Prostate gland (tissue), 2 donors: ENCODE data around the gene MAP7D1. TPM values are rescaled to one million over a fixed set of nuclear protein-coding genes. Genes with fewer than 3 reads are reported as not detected.

Experiments
- DNase-seq: peaks from one replicate; pipeline ENCODE4 v3.0.0-alpha.2; 2019; ENCODE audit warnings: low spot score
- H3K27ac ChIP-seq, 2 donors: fragments of 200-600 bp; sonication (generic); 2 replicates each; pipeline ENCODE4 v1.5.1; 2017 to 2019
- H3K27me3 ChIP-seq: fragments of 200-600 bp; sonication (generic); replicated peaks from 2 replicates; pipeline ENCODE4 v1.5.1; 2019; ENCODE audit not compliant: insufficient read depth
- H3K36me3 ChIP-seq, 2 donors: fragments of 200-600 bp; sonication (generic); 1 replicate in 1 of 2; 2 replicates in 1 of 2; pipeline versions ENCODE4 v1.5.1 to v1.8.1; 2017 to 2019
- H3K4me1 ChIP-seq: fragments of 200-600 bp; sonication (generic); replicated peaks from 2 replicates; pipeline ENCODE4 v1.5.1; 2019
- H3K4me3 ChIP-seq, 2 donors: fragments of 200-600 bp; sonication (generic); 2 replicates each; pipeline ENCODE4 v1.5.1; 2017 to 2019
- H3K9me3 ChIP-seq: fragments of 200-600 bp; sonication (generic); 2 replicates; pipeline ENCODE4 v1.5.1; 2017
- POLR2A ChIP-seq: fragments of 450-650 bp; IDR thresholded peaks from one replicate; pipeline ENCODE4 v1.6.1; 2016; ENCODE audit warnings: antibody characterized with exemption, mild to moderate bottlenecking
- POLR2AphosphoS5 ChIP-seq: sonication (generic); formaldehyde crosslinking; IDR thresholded peaks from one replicate; pipeline ENCODE4 v1.6.1; 2017; ENCODE audit warnings: antibody characterized with exemption
- WGBS: methylation state at CpG from one replicate; pipeline ENCODE4 v1.1.5; 2018; 5-methylcytosine and 5-hydroxymethylcytosine counted together
- intact Hi-C: fragments of 100-400 bp; cut with DNase I; formaldehyde crosslinking; loops from one replicate; pipeline ENCODE4 v1.14.2; 2022
- total RNA-seq, 2 donors: library from RNA; depleted of rRNA; stranded (reverse); fragments of >200 nt; gene quantifications; one replicate each; pipeline ENCODE4 v1.1.0, GENCODE V29; 2016
- TF ChIP-seq, protein P1 (sequence below), 4 experiments: fragments of 200-600 bp in 2 of 4; fragments of 450-650 bp in 2 of 4; sonication (generic) in 2 of 4; IDR thresholded peaks; 1 replicate in 3 of 4; 2 replicates in 1 of 4; pipeline ENCODE4 v1.5.1; 2016 to 2019; ENCODE audit warnings: antibody characterized with exemption in 4 of 4, mild to moderate bottlenecking in 2 of 4, moderate library complexity in 2 of 4

Gene MAP7D1
- total RNA-seq, 2 donors from 2014 or later, result 97.3 to 132 TPM

DNA sequence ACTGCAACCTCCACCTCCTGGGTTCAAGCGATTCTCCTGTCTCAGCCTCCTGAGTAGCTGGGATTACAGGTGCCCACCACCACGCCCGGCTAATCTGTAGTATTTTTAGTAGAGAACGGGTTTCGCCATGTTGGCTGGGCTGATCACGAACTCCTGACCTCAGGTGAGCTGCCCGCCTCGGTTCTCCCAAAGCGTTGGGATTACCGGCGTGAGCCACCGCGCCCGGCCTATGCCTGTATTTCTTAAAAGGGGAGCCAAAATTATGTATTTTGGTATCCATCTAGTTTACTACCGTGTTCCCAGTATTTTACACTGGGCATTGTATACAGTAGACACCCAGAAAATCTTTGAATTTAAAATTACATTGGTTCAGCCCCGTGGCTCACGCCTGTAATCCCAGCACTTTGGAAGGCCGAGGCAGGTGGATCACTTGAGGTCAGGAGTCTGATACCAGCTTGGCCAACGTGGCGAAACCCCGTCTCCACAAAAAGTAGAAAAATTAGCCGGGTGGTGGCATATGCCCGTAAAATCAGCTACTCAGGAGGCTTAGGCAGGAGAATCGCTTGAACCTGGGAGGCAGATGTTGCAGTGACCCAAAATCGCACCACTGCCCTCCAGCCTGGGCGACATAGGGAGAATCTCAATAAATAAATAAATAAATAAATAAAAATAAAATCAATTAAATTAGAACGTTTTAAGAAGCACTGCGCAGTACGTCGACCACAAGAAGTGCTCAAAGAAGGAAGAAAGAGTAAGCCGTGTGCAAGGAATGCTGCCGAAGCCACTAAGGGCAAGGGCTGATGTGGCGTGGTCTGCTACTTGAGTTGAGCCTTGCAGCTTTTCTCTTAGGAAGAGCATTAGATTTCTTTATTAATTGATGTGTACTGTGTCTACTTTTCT, 66.8 kb downstream of the MAP7D1 start:
- intact Hi-C loops, result loop anchor here (5.0 kb wide), 1 partner anchor 60 kb away; no protein-coding TSS in a partner anchor
- Histone ChIP-seq H3K27me3 (no peaks in the 10 kb centered on the region), H3K27ac (peak overlapping the region; percentile 98), H3K9me3 (no peaks in the 10 kb centered on the region), H3K4me3 (peak overlapping the region in 1 of 2 donors; percentile 51), H3K36me3 (no peaks in the 10 kb centered on the region), H3K4me1 (peaks cover 11% of the 10 kb centered on the region)
- no peak for DNase-seq
- 83% methylated on average over 33 of the region's 33 CpGs for WGBS
- TF ChIP-seq, protein P1, sequence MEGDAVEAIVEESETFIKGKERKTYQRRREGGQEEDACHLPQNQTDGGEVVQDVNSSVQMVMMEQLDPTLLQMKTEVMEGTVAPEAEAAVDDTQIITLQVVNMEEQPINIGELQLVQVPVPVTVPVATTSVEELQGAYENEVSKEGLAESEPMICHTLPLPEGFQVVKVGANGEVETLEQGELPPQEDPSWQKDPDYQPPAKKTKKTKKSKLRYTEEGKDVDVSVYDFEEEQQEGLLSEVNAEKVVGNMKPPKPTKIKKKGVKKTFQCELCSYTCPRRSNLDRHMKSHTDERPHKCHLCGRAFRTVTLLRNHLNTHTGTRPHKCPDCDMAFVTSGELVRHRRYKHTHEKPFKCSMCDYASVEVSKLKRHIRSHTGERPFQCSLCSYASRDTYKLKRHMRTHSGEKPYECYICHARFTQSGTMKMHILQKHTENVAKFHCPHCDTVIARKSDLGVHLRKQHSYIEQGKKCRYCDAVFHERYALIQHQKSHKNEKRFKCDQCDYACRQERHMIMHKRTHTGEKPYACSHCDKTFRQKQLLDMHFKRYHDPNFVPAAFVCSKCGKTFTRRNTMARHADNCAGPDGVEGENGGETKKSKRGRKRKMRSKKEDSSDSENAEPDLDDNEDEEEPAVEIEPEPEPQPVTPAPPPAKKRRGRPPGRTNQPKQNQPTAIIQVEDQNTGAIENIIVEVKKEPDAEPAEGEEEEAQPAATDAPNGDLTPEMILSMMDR (IDR thresholded peaks at IDR 0.05), result no peak
- no peak for TF ChIP-seq POLR2A
- no peak for TF ChIP-seq POLR2AphosphoS5

DNA sequence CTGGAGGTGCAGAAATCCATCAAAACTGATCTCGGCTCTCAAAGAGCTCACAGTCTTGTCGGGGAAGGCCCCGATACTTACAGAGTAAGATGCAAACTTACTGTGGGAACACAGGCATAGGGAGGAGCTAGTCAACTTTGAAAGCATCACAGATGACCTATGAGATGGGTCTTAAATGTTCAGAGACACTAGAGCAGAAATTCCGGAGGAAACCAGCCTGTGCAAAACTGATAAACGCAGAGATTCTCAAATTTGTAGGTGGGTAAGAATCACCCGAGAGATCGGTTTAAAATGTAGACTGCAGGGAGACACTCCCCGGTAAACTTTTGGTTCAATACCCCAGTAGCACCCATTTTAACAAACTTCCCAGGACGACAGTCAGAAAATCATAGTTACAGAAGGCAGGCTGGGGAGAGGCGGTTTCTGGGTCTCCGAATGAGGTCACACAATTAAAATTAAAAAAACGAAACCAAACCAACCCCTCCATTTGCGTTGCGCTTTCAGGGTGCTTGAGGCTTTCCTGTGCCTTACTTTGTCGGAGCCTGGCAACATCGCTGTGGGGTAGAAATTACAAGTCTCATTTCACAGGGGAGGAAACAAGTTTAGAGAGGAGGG, 67.5 kb downstream of the MAP7D1 start:
- H3K4me1 ChIP-seq, result peaks cover 11% of the 10 kb centered on the region
- intact Hi-C loops, result loop anchor here (5.0 kb wide), 1 partner anchor 59 kb away; no protein-coding TSS in a partner anchor
- peak overlapping the region; percentile 37 to 51 for H3K4me3 ChIP-seq
- no peaks in the 10 kb centered on the region for H3K27me3 ChIP-seq
- peak; percentile 45 for DNase-seq
- no peaks in the 10 kb centered on the region for H3K36me3 ChIP-seq
- under 1% methylated on average over 16 of the region's 16 CpGs for WGBS
- no peaks in the 10 kb centered on the region for H3K9me3 ChIP-seq
- H3K27ac ChIP-seq, result peak overlapping the region; percentile 98
- TF ChIP-seq POLR2AphosphoS5 (no peak), POLR2A (peak; percentile 6)
- TF ChIP-seq, protein P1 (IDR thresholded peaks at IDR 0.05), result peak in 1 of 4 experiments; percentile 2

DNA sequence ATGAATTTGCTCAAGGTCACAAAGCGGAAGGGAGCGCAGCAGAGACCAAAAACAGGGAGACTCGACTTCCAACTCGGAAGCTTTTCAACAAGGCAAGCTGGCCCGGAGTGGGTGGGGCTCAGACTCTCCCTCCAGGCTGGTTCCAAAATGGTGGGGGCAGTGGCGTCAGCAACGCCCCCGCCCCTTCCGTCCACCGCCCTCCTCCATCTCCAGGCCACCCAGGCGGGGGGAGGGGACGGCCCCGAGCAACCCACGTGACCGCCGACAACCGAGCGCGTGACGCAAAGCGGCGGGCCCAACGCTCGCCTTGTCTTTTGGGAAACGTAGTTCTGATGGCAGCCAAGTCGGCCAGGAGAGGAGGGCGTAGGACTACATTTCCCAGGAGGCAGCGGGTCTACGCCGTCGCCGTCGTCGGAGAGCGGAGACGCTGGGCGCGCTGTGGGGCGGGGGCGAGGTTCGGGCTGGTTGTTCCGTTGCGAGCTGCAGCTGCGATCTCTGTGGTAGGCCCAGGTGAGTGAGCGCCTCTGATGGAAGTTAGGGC, 68.1 kb downstream of the MAP7D1 start, which contains the start of gene THRAP3:
Gene THRAP3, plus strand, starts transcription at position 448 of the 541 bp plus-strand sequence. CDS start 58,121 bp downstream, outside the sequence.
- intact Hi-C loops, result loop anchor here (1.0 to 5.0 kb wide), 2 partner anchors 58 to 75 kb away; partner anchors contain the start of gene TRAPPC3

DNA sequence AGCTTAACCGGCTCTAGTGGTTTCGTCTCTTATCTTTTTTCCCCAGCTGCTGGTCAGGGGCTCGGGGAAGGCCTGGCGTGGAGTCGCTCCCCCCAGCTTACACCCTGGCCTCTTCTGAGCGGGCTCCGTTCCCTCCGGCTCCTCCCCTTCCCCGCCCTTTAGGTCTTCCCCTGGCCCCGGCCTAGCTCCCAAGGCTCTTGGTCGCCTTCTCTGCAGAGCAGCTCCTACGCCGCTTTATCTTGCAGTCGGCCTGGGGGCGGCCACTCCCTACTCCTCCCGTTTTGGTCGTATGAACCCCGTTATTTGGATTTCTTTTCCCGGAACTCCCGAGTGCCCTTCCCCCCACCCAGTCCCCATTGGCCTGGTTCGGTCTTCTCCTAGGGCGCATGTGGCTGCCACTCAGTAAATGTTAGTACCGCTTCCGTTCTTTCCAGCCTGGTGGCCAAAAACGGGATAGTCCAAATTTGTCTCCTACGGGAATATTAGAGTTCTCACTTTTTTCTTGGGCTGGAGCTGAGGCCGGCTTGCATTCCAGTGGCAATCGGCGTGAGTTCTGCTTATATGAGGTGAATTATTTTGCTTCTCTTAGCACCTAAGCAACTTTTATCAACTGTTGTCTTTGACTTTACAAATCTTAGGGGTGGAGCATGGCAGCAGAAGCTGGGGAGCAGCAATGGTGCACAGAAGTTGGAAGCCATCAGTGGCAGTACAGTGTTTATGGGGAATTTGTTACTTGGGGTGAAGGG, 68.8 kb downstream of the MAP7D1 start:
- intact Hi-C loops, result loop anchor here (1.0 to 5.0 kb wide), 2 partner anchors 58 to 75 kb away; partner anchors contain the start of gene TRAPPC3
- under 1% methylated on average over 29 of the region's 29 CpGs for WGBS
- peaks cover 11% of the 10 kb centered on the region for H3K4me1 ChIP-seq

More for the DNA sequence above, 68.1 kb downstream of the MAP7D1 start, which contains the start of gene THRAP3:
- peak; percentile 100 for TF ChIP-seq POLR2AphosphoS5
- TF ChIP-seq, protein P1 (IDR thresholded peaks at IDR 0.05), result peak in 1 of 4 experiments; percentile 3
- peak; percentile 94 for TF ChIP-seq POLR2A
- H3K27ac ChIP-seq, result peak within 1 kb of the TSS; percentile 98
- 0% methylated on average over 45 of the region's 45 CpGs for WGBS
- no peaks in the 10 kb centered on the region for H3K27me3 ChIP-seq
- H3K9me3 ChIP-seq, result no peaks in the 10 kb centered on the region
- no peaks in the 10 kb centered on the region for H3K36me3 ChIP-seq
- H3K4me3 ChIP-seq, result peak within 1 kb of the TSS; percentile 66 to 68
- DNase-seq, result peak; percentile 100
- peaks cover 11% of the 10 kb centered on the region for H3K4me1 ChIP-seq

More for the DNA sequence above, 68.8 kb downstream of the MAP7D1 start:
- Histone ChIP-seq H3K27ac (peak overlapping the region; percentile 98), H3K9me3 (no peaks in the 10 kb centered on the region), H3K27me3 (no peaks in the 10 kb centered on the region), H3K36me3 (no peaks in the 10 kb centered on the region), H3K4me3 (peak overlapping the region; percentile 66 to 68)
- no peak for DNase-seq
- TF ChIP-seq POLR2AphosphoS5, result no peak
- TF ChIP-seq, protein P1 (IDR thresholded peaks at IDR 0.05), result peak in 2 of 4 experiments; percentile 45 to 59
